ENCODE results near the gene AMMECR1.

Gene AMMECR1

GRCh38 chrX:110311437-110312230 lies 6.3 kb downstream of the AMMECR1 start:
- DNase-seq (ENCODE audit: low spot score) = no peak

- DNase-seq (ENCODE audit: low spot score) = no peak
These were observed 7.0 kb downstream of the AMMECR1 start for GRCh38 chrX:110310896-110311295.

- DNase-seq (ENCODE audit: low spot score) = no peak
These were observed 7.7 kb downstream of the AMMECR1 start for GRCh38 chrX:110310000-110310790.

- no peak for DNase-seq (ENCODE audit: low spot score)
These were observed 9.7 kb downstream of the AMMECR1 start for GRCh38 chrX:110308220-110308619.

GRCh38 chrX:110304884-110305283 lies 13.0 kb downstream of the AMMECR1 start:
- DNase-seq (ENCODE audit: low spot score) = no peak

- DNase-seq (ENCODE audit: low spot score) = no peak
These were observed 13.5 kb downstream of the AMMECR1 start for GRCh38 chrX:110304371-110304770.

GRCh38 chrX:110302975-110303374 lies 14.9 kb downstream of the AMMECR1 start:
- no peak for DNase-seq (ENCODE audit: low spot score)

- DNase-seq (ENCODE audit: low spot score) = no peak
These were observed 16.7 kb downstream of the AMMECR1 start for GRCh38 chrX:110301194-110301593.

GRCh38 chrX:110294087-110294486 lies 23.8 kb downstream of the AMMECR1 start:
- no peak for DNase-seq (ENCODE audit: low spot score)

GRCh38 chrX:110293658-110294057 lies 24.2 kb downstream of the AMMECR1 start:
- DNase-seq (ENCODE audit: low spot score) = no peak

GRCh38 chrX:110287605-110288004 lies 30.3 kb downstream of the AMMECR1 start:
- DNase-seq (ENCODE audit: low spot score) = no peak

- no peak for DNase-seq (ENCODE audit: low spot score)
These were observed 31.8 kb downstream of the AMMECR1 start for GRCh38 chrX:110286106-110286505.

GRCh38 chrX:110284159-110284558 lies 33.7 kb downstream of the AMMECR1 start:
- no peak for DNase-seq (ENCODE audit: low spot score)

DNA sequence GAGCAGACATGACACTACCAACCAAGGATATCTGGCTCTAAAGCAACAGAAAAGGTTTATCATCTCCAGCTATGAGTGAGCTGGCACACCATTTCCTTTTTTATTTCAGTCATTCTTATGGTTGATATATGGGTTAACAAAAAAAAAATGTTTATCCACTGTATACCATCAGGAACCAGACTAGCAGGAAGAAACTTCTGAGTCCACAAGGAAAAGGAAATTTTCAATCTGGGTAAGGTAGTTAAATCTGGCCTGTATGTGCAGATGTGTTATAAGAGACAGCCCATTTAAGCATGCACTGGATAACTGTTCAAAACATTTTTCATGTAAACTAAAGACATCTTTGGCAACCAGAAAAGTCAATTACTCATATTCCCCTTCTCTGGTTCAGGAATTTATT lies 35.0 kb downstream of the AMMECR1 start:
- DNase-seq (ENCODE audit: low spot score) = no peak

DNA sequence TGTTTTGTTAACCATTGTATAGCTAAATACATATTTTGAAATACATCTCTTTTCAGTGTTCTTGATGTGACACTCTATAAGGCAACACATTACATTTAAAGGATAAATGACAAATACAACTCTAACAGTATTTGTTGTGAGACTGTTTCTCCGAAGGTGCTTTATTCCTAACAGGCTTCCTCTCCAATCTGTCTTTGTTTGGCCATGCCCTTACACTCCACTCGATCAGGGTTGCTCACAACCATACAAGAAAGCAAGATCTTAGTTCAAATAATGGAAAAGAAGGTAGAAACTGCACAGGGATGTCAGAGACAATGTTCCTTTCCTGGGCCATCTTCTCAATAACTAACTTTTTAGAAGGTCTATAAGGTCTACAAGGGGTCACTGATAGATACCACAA lies 36.5 kb downstream of the AMMECR1 start:
- DNase-seq (ENCODE audit: low spot score) = no peak

DNA sequence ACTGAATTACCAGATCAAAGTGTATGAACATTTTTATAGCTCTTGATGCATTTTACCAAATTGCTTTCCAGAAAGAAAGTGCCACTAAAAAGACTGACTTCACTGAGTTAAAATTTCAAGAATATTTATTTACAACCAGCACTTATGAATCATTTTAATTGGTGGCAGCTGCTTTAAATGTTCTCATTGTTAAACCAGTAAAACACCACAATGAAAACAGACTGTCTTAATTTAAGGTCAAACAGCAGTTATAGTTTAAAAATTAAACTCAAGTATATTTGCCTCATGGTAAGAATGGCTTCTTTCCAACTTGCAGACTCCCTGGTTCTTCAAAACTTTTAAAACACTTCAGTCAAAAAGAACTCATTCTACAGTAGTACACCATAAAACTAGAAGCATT lies 36.9 kb downstream of the AMMECR1 start:
- no peak for DNase-seq (ENCODE audit: low spot score)

DNA sequence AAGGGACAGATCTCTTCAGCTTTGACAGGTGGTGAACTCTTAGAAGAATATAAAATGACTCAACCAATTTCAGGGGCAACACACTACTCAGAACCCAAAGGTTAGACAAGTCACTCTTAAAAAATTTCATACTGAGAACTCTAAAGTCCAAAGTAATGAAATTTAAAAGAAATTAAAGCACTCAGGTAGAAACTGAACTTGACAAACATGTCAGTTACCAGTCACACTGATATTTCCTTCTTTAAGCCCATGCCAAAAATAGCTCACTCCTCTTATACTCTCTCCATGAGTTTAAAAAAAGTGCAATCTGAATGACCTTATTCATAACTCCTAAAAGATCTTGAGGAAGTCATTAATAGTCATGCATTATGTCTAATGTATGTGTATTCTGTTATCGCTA lies 40.3 kb downstream of the AMMECR1 start:
- DNase-seq (ENCODE audit: low spot score) = no peak

DNA sequence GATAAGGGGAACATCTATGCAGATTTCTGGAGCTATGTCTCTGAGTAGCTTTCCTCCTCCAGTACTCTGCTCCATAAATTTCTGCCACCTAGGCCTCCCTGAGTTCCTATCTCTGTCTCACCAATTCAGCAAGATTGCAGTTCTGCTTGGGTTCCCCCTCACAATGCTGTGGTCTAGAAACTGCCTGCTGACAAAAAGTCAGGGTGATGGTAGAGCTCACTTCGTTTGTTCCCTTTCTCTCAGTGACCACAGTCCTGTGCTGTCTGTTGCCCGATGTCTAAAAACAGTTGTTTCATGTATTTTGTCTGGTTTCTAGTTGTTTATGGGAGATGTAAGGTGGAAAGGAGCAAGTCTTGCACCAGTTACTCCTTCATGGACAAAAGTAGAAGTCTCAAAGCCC lies 41.1 kb downstream of the AMMECR1 start:
- DNase-seq (ENCODE audit: low spot score) = no peak

GRCh38 chrX:110268886-110269285 lies 49.0 kb downstream of the AMMECR1 start:
- DNase-seq (ENCODE audit: low spot score) = no peak

GRCh38 chrX:110268395-110268794 lies 49.5 kb downstream of the AMMECR1 start:
- DNase-seq (ENCODE audit: low spot score) = no peak

- DNase-seq (ENCODE audit: low spot score) = no peak
These were observed 50.0 kb downstream of the AMMECR1 start for GRCh38 chrX:110267874-110268273.

GRCh38 chrX:110265661-110266060 lies 52.2 kb downstream of the AMMECR1 start:
- DNase-seq (ENCODE audit: low spot score) = no peak

DNA sequence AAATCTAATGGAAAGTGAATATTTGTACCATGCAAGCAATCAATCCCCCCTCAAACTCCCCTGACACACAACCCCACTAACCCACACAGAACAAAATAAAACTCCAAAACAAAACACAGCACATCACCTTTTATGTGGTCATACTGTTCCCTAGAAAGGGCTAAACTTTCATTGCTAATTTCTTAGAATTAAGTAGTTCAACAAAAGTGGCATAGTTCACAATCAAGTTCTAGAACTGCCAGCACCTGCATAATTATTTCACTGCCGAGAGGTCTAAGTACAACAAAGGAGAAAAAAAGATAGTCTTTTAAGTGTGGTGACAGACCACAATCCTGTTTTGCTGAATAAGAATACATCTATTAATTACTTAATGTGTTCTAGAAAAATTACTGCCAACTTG lies 58.8 kb downstream of the AMMECR1 start:
- no peak for DNase-seq (ENCODE audit: low spot score)

Data from germinal center (tissue), 1 donor.